Loucy (cell line): ENCODE measurements around the gene EPB41L1.

Experiments
- EZH2phosphoT487 ChIP-seq: fragments of 200-600 bp; IDR thresholded peaks from 2 replicates; pipeline ENCODE4 v1.6.1; 2018; ENCODE audit warnings: antibody characterized with exemption, mild to moderate bottlenecking, moderate library complexity, borderline replicate concordance
- TF ChIP-seq, protein P1 (sequence below): fragments of 200-600 bp; sonication (generic); conservative IDR thresholded peaks from 2 replicates; pipeline ENCODE4 v1.5.1; 2014; ENCODE audit warnings: mild to moderate bottlenecking, antibody characterized with exemption, low read length

- TF ChIP-seq, protein P1, sequence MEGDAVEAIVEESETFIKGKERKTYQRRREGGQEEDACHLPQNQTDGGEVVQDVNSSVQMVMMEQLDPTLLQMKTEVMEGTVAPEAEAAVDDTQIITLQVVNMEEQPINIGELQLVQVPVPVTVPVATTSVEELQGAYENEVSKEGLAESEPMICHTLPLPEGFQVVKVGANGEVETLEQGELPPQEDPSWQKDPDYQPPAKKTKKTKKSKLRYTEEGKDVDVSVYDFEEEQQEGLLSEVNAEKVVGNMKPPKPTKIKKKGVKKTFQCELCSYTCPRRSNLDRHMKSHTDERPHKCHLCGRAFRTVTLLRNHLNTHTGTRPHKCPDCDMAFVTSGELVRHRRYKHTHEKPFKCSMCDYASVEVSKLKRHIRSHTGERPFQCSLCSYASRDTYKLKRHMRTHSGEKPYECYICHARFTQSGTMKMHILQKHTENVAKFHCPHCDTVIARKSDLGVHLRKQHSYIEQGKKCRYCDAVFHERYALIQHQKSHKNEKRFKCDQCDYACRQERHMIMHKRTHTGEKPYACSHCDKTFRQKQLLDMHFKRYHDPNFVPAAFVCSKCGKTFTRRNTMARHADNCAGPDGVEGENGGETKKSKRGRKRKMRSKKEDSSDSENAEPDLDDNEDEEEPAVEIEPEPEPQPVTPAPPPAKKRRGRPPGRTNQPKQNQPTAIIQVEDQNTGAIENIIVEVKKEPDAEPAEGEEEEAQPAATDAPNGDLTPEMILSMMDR: no peak
- no peak for TF ChIP-seq EZH2phosphoT487
Observed at GRCh38 chr20:36246401-36246800, 91.9 kb downstream of the EPB41L1 start.
